SK-N-SH (cell line): ENCODE measurements around the gene PHIP. TPM values are rescaled to one million over a fixed set of nuclear protein-coding genes. Genes with fewer than 3 reads are reported as not detected.

Source experiments
- CTCF ChIA-PET: fragments of 300-600, 350-600 bp; formaldehyde crosslinking; extraction: SDS; loops from one replicate; lab custom pipeline; 2021; lab: Yijun Ruan, JAX
- POLR2A ChIA-PET: fragments of 350-600 bp; sonication (Branson Sonifier 250); formaldehyde crosslinking; extraction: SDS; loops from one replicate; lab custom pipeline; 2020; ENCODE audit warnings: antibody characterized with exemption, inconsistent platforms; lab: Yijun Ruan, JAX
- DNase-seq: peaks from one replicate; pipeline ENCODE4 v3.0.0; 2012
- H2AFZ ChIP-seq: fragments of 200-600 bp; sonication (generic); 2 replicates; pipeline ENCODE4 v1.8.1; 2016; ENCODE audit warnings: antibody characterized with exemption, mild to moderate bottlenecking, low read depth
- H3F3A ChIP-seq: fragments of 200-600 bp; sonication (generic); replicated peaks from 2 replicates; pipeline ENCODE3; 2016; ENCODE audit warnings: antibody characterized with exemption, mild to moderate bottlenecking; ENCODE audit not compliant: insufficient read depth
- H3K27ac ChIP-seq, 2 experiments: fragments of 200-500 bp in 1 of 2; fragments of 200-600 bp in 1 of 2; sonication (Bioruptor generic) in 1 of 2; sonication (generic), shearing (Covaris generic) in 1 of 2; 2 replicates each; pipeline versions ENCODE4 v1.5.1 to v1.6.1; 2014 to 2016; ENCODE audit warnings: low read depth in 2 of 2, inconsistent platforms in 1 of 2, low read length in 1 of 2, mild to moderate bottlenecking in 1 of 2, mixed read lengths in 1 of 2
- H3K27me3 ChIP-seq: fragments of 200-600 bp; sonication (generic), shearing (Covaris generic); 2 replicates; pipeline ENCODE4 v1.6.1; 2016; ENCODE audit warnings: mixed run types; ENCODE audit not compliant: insufficient read depth
- H3K36me3 ChIP-seq, 2 experiments: fragments of 200-500 bp in 1 of 2; fragments of 200-600 bp in 1 of 2; sonication (Bioruptor generic) in 1 of 2; sonication (generic) in 1 of 2; replicated peaks in 1 of 2; 2 replicates each; pipeline versions ENCODE3 to v1.5.1; 2014 to 2016; ENCODE audit warnings: low read length in 1 of 2, mild to moderate bottlenecking in 1 of 2; ENCODE audit not compliant: insufficient read depth in 2 of 2, control insufficient read depth in 1 of 2
- H3K4me1 ChIP-seq, 2 experiments: fragments of 200-500 bp in 1 of 2; fragments of 200-600 bp in 1 of 2; sonication (Bioruptor generic) in 1 of 2; sonication (generic), shearing (Covaris generic) in 1 of 2; 2 replicates each; pipeline versions ENCODE4 v1.5.1 to v1.6.1; 2014 to 2016; ENCODE audit warnings: low read depth in 1 of 2, low read length in 1 of 2, mixed run types in 1 of 2; ENCODE audit not compliant: insufficient read depth in 2 of 2, control insufficient read depth in 1 of 2
- H3K4me2 ChIP-seq: fragments of 200-600 bp; sonication (generic), shearing (Covaris generic); 2 replicates; pipeline ENCODE4 v1.6.1; 2017; ENCODE audit warnings: mixed run types
- H3K4me3 ChIP-seq, 2 experiments: fragments of 200-500 bp in 1 of 2; fragments of 200-600 bp in 1 of 2; sonication (Bioruptor generic) in 1 of 2; sonication (generic), shearing (Covaris generic) in 1 of 2; 2 replicates each; pipeline versions ENCODE4 v1.5.1 to v1.8.1; 2014 to 2016; ENCODE audit warnings: low read depth in 2 of 2, inconsistent platforms in 1 of 2, low read length in 1 of 2, mild to moderate bottlenecking in 1 of 2, mixed read lengths in 1 of 2, moderate library complexity in 1 of 2
- H3K79me2 ChIP-seq: fragments of 200-600 bp; sonication (generic); 2 replicates; pipeline ENCODE4 v1.8.1; 2017; ENCODE audit warnings: mild to moderate bottlenecking; ENCODE audit not compliant: insufficient read depth
- H3K9ac ChIP-seq: fragments of 200-600 bp; sonication (generic); 2 replicates; pipeline ENCODE4 v1.6.1; 2017; ENCODE audit warnings: mixed run types
- H3K9me2 ChIP-seq: fragments of 200-600 bp; sonication (generic); 2 replicates; pipeline ENCODE4 v1.6.1; 2017; ENCODE audit warnings: mixed run types
- H3K9me3 ChIP-seq: fragments of 200-600 bp; sonication (generic); 2 replicates; pipeline ENCODE4 v1.6.1; 2017; ENCODE audit warnings: mixed run types, mild to moderate bottlenecking, moderate library complexity
- H4K20me1 ChIP-seq: fragments of 200-600 bp; sonication (generic); 2 replicates; pipeline ENCODE4 v1.6.1; 2017; ENCODE audit warnings: mild to moderate bottlenecking, mixed run types; ENCODE audit not compliant: insufficient read depth
- ELF1 ChIP-seq: IDR thresholded peaks from 2 replicates; pipeline ENCODE4 v1.4.0; 2012
- EP300 ChIP-seq, 2 experiments: IDR thresholded peaks; 2 replicates each; pipeline versions ENCODE4 v1.4.0 to v1.6.1; 2012; ENCODE audit warnings: borderline replicate concordance in 1 of 2, low read depth in 1 of 2, low read length in 1 of 2
- FOSL2 ChIP-seq: IDR thresholded peaks from 2 replicates; pipeline ENCODE4 v1.4.0; 2012; ENCODE audit warnings: low read depth, mild to moderate bottlenecking, moderate library complexity, borderline replicate concordance
- FOXJ3 ChIP-seq: sonication (generic); formaldehyde crosslinking; IDR thresholded peaks from 2 replicates; pipeline ENCODE4 v1.5.1; 2020; ENCODE audit warnings: mild to moderate bottlenecking, missing genetic modification reagents
- FOXM1 ChIP-seq: IDR thresholded peaks from 2 replicates; pipeline ENCODE4 v1.4.0; 2012; ENCODE audit warnings: low read depth, mild to moderate bottlenecking
- GABPA ChIP-seq: IDR thresholded peaks from 2 replicates; pipeline ENCODE4 v1.4.0; 2012; ENCODE audit warnings: low read depth, mild to moderate bottlenecking
- GATA2 ChIP-seq: sonication (generic); formaldehyde crosslinking; IDR thresholded peaks from 2 replicates; pipeline ENCODE4 v1.5.0; 2020; ENCODE audit warnings: mild to moderate bottlenecking, missing genetic modification reagents
- MXI1 ChIP-seq: IDR thresholded peaks from 2 replicates; pipeline ENCODE4 v1.6.1; 2012; ENCODE audit warnings: mild to moderate bottlenecking, low read depth, low read length, improper control_type of control experiment
- NRF1 ChIP-seq: IDR thresholded peaks from 2 replicates; pipeline ENCODE4 v1.6.1; 2012; ENCODE audit warnings: low read depth, mild to moderate bottlenecking, low read length
- POLR2AphosphoS5 ChIP-seq: IDR thresholded peaks from 2 replicates; pipeline ENCODE4 v1.6.1; 2012; ENCODE audit warnings: low read depth, low read length
- RCOR1 ChIP-seq: fragments of 150-350 bp; IDR thresholded peaks from 2 replicates; pipeline ENCODE4 v1.6.1; 2017; ENCODE audit warnings: antibody characterized with exemption, low read length
- RFX5 ChIP-seq: IDR thresholded peaks from 2 replicates; pipeline ENCODE4 v1.6.1; 2012; ENCODE audit warnings: mild to moderate bottlenecking, improper control_type of control experiment, low read length
- SIN3A ChIP-seq: IDR thresholded peaks from 2 replicates; pipeline ENCODE4 v1.6.1; 2012; ENCODE audit warnings: low read depth, mild to moderate bottlenecking, low read length, moderate library complexity, borderline replicate concordance
- SMC3 ChIP-seq: IDR thresholded peaks from 2 replicates; pipeline ENCODE4 v1.6.1; 2012; ENCODE audit warnings: low read depth, low read length, improper control_type of control experiment
- YY1 ChIP-seq: IDR thresholded peaks from 2 replicates; pipeline ENCODE4 v1.4.0; 2012; ENCODE audit warnings: low read depth, mild to moderate bottlenecking
- WGBS: methylation state at CpG from one replicate; pipeline ENCODE4 v1.1.6; 2017; ENCODE audit warnings: low lambda C conversion rate; 5-methylcytosine and 5-hydroxymethylcytosine counted together
- polyA plus RNA-seq, 3 experiments: library from polyadenylated mRNA; depleted of rRNA; stranded (reverse); fragments of >200 nt; gene quantifications; 2 replicates each; pipeline ENCODE4 v1.2.3, GENCODE V29; 2012
- TF ChIP-seq, protein P1 (sequence below): IDR thresholded peaks from 2 replicates; pipeline ENCODE4; 2012
- TF ChIP-seq, protein P2 (sequence below): fragments of 200-600 bp; sonication (generic); IDR thresholded peaks from 2 replicates; pipeline ENCODE4 v1.6.1; 2017; ENCODE audit warnings: antibody characterized with exemption, mild to moderate bottlenecking, moderate library complexity
- TF ChIP-seq, protein P3 (sequence below): IDR thresholded peaks from 2 replicates; pipeline ENCODE4 v1.4.0; 2012; ENCODE audit warnings: low read depth
- TF ChIP-seq, protein P4 (sequence below): IDR thresholded peaks from 2 replicates; pipeline ENCODE4 v1.4.0; 2012; ENCODE audit warnings: low read depth, borderline replicate concordance
- TF ChIP-seq, protein P5 (sequence below): IDR thresholded peaks from 2 replicates; pipeline ENCODE4 v1.4.0; 2012; ENCODE audit warnings: low read depth, borderline replicate concordance

PHIP gene
- polyA plus RNA-seq, 1 of the 3 experiments (the other 2 are of a cell fraction): 1.7 TPM

DNA sequence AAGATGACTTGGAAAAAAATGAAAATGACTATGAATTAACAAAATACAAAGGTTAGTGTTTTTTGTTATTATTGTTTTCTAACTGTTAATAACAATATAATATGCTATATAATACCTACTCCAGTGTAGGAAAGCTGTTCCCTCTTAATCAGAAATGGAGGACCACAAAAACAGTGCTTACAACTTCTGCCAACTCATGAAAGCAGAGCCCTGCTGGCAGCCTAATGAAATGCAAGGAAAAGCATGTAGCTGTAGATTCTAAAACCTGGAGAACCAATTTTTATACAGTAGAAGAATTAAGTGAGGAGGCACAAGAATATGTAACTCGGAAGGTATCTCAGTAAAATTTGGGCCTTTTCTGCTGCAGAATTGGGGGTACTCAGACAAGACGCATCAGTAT is 29.4 kb downstream of the PHIP start:
- Histone ChIP-seq H2AFZ (no peak overlapping the region), H3K9me3 (peaks cover 6% of the 10 kb centered on the region; the same call in 1 of the 2 replicates), H3K79me2 (0 out of 2 replicates have a peak, but pooled peaks cover 5% of the 10 kb centered on the region), H3K4me2 (no peak overlapping the region), H3K27me3 (no peaks in the 10 kb centered on the region), H3K4me1 (no peaks in the 10 kb centered on the region; a peak in 1 of 4 replicates), H3K4me3 (no peak overlapping the region), H3K27ac (no peak overlapping the region), H3K9me2 (no peaks in the 10 kb centered on the region), H3F3A (no peaks in the 10 kb centered on the region), H3K36me3 (peaks cover 48 to 63% of the 10 kb centered on the region in 2 experiments), H3K9ac (no peak overlapping the region), H4K20me1 (no peaks in the 10 kb centered on the region)
- DNase-seq: peak; percentile 8
- CTCF ChIA-PET: interaction anchor here (0.8 to 1.8 kb wide), 10 partner anchors 12 to 121 kb away, joined by 3 to 5 read pairs (median 3); partner anchors contain the start of gene PHIP
- POLR2A ChIA-PET: interaction anchor here (1.2 kb wide), 1 partner anchor 23 kb away, joined by 3 read pairs; no protein-coding TSS in a partner anchor
- WGBS: 92% methylated on average over 2 of the region's 2 CpGs
- TF ChIP-seq, protein P1, sequence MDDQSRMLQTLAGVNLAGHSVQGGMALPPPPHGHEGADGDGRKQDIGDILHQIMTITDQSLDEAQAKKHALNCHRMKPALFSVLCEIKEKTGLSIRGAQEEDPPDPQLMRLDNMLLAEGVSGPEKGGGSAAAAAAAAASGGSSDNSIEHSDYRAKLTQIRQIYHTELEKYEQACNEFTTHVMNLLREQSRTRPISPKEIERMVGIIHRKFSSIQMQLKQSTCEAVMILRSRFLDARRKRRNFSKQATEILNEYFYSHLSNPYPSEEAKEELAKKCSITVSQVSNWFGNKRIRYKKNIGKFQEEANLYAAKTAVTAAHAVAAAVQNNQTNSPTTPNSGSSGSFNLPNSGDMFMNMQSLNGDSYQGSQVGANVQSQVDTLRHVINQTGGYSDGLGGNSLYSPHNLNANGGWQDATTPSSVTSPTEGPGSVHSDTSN: no peak
- TF ChIP-seq, protein P2, sequence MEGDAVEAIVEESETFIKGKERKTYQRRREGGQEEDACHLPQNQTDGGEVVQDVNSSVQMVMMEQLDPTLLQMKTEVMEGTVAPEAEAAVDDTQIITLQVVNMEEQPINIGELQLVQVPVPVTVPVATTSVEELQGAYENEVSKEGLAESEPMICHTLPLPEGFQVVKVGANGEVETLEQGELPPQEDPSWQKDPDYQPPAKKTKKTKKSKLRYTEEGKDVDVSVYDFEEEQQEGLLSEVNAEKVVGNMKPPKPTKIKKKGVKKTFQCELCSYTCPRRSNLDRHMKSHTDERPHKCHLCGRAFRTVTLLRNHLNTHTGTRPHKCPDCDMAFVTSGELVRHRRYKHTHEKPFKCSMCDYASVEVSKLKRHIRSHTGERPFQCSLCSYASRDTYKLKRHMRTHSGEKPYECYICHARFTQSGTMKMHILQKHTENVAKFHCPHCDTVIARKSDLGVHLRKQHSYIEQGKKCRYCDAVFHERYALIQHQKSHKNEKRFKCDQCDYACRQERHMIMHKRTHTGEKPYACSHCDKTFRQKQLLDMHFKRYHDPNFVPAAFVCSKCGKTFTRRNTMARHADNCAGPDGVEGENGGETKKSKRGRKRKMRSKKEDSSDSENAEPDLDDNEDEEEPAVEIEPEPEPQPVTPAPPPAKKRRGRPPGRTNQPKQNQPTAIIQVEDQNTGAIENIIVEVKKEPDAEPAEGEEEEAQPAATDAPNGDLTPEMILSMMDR: peak; percentile 60

DNA sequence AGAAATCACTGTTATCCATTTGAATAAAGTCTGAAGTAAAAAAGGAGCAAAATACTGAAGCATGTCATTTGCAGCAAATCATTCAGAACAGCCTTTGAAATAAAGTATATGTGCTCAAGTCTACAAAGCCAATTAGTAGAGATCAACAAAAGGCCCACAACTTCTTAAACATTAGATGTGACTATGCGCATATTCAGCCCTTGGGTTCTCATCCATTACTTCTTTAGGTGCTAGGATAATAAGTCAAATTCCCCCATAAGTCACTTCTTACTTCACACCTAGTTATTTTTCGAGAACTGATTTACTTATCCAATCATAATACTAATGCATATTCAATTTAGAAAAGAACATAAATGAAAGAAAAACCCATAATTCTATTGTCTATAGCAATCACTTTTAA is 31.0 kb downstream of the PHIP start:
- no peak for DNase-seq
- H3K27me3 ChIP-seq: no peaks in the 10 kb centered on the region
- WGBS: 94% methylated on average over 2 of the region's 2 CpGs
- no peak overlapping the region for H3K4me3 ChIP-seq
- no peaks in the 10 kb centered on the region for H3K9me2 ChIP-seq
- H3F3A ChIP-seq: no peaks in the 10 kb centered on the region
- no peak overlapping the region for H2AFZ ChIP-seq
- H3K4me1 ChIP-seq: no peaks in the 10 kb centered on the region; a peak in 1 of 4 replicates
- no peaks in the 10 kb centered on the region for H4K20me1 ChIP-seq
- H3K4me2 ChIP-seq: no peak overlapping the region
- POLR2A ChIA-PET: no interaction called here
- H3K27ac ChIP-seq: no peak overlapping the region
- H3K9me3 ChIP-seq: 0 out of 2 replicates have a peak, but pooled peaks cover 4% of the 10 kb centered on the region
- peaks cover 46 to 55% of the 10 kb centered on the region in 2 experiments for H3K36me3 ChIP-seq
- H3K79me2 ChIP-seq: no peaks in the 10 kb centered on the region
- TF ChIP-seq, protein P2: no peak
- TF ChIP-seq FOXJ3: no peak
- TF ChIP-seq RFX5: no peak
- TF ChIP-seq FOXM1: no peak
- TF ChIP-seq, protein P3, sequence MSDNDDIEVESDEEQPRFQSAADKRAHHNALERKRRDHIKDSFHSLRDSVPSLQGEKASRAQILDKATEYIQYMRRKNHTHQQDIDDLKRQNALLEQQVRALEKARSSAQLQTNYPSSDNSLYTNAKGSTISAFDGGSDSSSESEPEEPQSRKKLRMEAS: no peak
- TF ChIP-seq, protein P4, sequence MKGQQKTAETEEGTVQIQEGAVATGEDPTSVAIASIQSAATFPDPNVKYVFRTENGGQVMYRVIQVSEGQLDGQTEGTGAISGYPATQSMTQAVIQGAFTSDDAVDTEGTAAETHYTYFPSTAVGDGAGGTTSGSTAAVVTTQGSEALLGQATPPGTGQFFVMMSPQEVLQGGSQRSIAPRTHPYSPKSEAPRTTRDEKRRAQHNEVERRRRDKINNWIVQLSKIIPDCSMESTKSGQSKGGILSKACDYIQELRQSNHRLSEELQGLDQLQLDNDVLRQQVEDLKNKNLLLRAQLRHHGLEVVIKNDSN: no peak
- TF ChIP-seq GATA2: no peak
- TF ChIP-seq ELF1: no peak
- no peak for TF ChIP-seq GABPA
- TF ChIP-seq, protein P5, sequence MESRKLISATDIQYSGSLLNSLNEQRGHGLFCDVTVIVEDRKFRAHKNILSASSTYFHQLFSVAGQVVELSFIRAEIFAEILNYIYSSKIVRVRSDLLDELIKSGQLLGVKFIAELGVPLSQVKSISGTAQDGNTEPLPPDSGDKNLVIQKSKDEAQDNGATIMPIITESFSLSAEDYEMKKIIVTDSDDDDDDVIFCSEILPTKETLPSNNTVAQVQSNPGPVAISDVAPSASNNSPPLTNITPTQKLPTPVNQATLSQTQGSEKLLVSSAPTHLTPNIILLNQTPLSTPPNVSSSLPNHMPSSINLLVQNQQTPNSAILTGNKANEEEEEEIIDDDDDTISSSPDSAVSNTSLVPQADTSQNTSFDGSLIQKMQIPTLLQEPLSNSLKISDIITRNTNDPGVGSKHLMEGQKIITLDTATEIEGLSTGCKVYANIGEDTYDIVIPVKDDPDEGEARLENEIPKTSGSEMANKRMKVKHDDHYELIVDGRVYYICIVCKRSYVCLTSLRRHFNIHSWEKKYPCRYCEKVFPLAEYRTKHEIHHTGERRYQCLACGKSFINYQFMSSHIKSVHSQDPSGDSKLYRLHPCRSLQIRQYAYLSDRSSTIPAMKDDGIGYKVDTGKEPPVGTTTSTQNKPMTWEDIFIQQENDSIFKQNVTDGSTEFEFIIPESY: no peak
- TF ChIP-seq NRF1: no peak
- no peak for TF ChIP-seq SIN3A
- TF ChIP-seq EP300 (IDR thresholded peaks at IDR 0.05; ENCODE audit: borderline replicate concordance in 1 of 2, low read depth in 1 of 2, low read length in 1 of 2): no peak
- TF ChIP-seq YY1: no peak
- no peak for TF ChIP-seq POLR2AphosphoS5
- no peak for TF ChIP-seq MXI1
- TF ChIP-seq RCOR1: no peak
- TF ChIP-seq FOSL2: no peak
- no peak for TF ChIP-seq SMC3
- no peak overlapping the region for H3K9ac ChIP-seq
- CTCF ChIA-PET: interaction anchor here (1.4 kb wide), 1 partner anchor 15 kb away, joined by 5 read pairs; no protein-coding TSS in a partner anchor
